ENCODE results near the gene FDCSP. TPM values are rescaled to one million over a fixed set of nuclear protein-coding genes. Genes with fewer than 3 reads are reported as not detected.

FDCSP gene
- total RNA-seq (2021; fragmentation: NEBNext Ultra II Directional; extraction: Animal tissue kit (Norgen Biotek cat#: 25700)) (not detected in 2 replicates), polyA plus RNA-seq (2011; rRNA removed) (not detected in 2 replicates), polyA minus RNA-seq (2011; rRNA and poly(A)+ RNA removed) (not detected in 2 replicates)
- not detected for polyA plus RNA-seq (2011; cell fraction: cytosol; rRNA removed)
- not detected for polyA plus RNA-seq (2011; cell fraction: nucleus; rRNA removed)
- not detected in 4 replicates for polyA plus RNA-seq (2012, experiment 1 of 2)
- polyA plus RNA-seq (2012, experiment 2 of 2): not detected
- polyA plus RNA-seq (2013, experiment 1 of 2): not detected
- not detected for polyA plus RNA-seq (2013, experiment 2 of 2)
- polyA minus RNA-seq (2011; cell fraction: cytosol; rRNA and poly(A)+ RNA removed): not detected
- not detected for polyA minus RNA-seq (2011; cell fraction: nucleus; rRNA and poly(A)+ RNA removed)
- long read RNA-seq, experiment 1: 0 reads
- long read RNA-seq, experiment 2: 0 reads

GRCh38 chr4:70225824-70226223 is at the start of gene FDCSP:
FDCSP (plus strand) TSS chr4:70226124; CDS start chr4:70231195, 5,071 bp downstream.
- H3K9ac ChIP-seq (replicated peaks in 1 of 4; ENCODE audit: extremely low read depth in 1 of 4, low read depth in 3 of 4, low read length in 3 of 4): no peak within 1 kb of the TSS
- H2BK12ac ChIP-seq (ENCODE audit: low read depth, low read length): no peak within 1 kb of the TSS
- no peak within 1 kb of the TSS for H2AK5ac ChIP-seq (ENCODE audit: low read depth, low read length)
- no peaks in the 10 kb centered on the region; the same call in 1 of the 2 replicates for H3K23me2 ChIP-seq (ENCODE audit: low read depth, low read length)
- ChIA-PET CTCF (ENCODE audit: partially characterized antibody) (no interaction called here), POLR2A (ENCODE audit: partially characterized antibody) (no interaction called here)
- H3K79me2 ChIP-seq (ENCODE audit: control insufficient read depth in 1 of 2, insufficient read depth in 2 of 2, low read length in 2 of 2): no peaks in the 10 kb centered on the region
- no peak within 1 kb of the TSS for H3K4ac ChIP-seq (replicated peaks; ENCODE audit: insufficient read length, low read depth, low read length)
- H3K27ac ChIP-seq (ENCODE audit: low read depth, low read length): no peak within 1 kb of the TSS
- no peak within 1 kb of the TSS for H3K4me2 ChIP-seq (ENCODE audit: insufficient read depth in 1 of 2, low read depth in 2 of 2, low read length in 2 of 2)
- no peak within 1 kb of the TSS for H4K8ac ChIP-seq (ENCODE audit: extremely low read depth, insufficient read depth, low read length)
- no peaks in the 10 kb centered on the region for H3K79me1 ChIP-seq (ENCODE audit: low read depth, low read length)
- TF ChIP-seq HDAC2 (IDR thresholded peaks at IDR 0.05; ENCODE audit: borderline replicate concordance in 1 of 2, low read depth in 2 of 2, low read length in 2 of 2): no peak
- no peak for TF ChIP-seq SAP30 (IDR thresholded peaks at IDR 0.05; ENCODE audit: insufficient read depth, insufficient replicate concordance, low read length)
- TF ChIP-seq RFX5 (IDR thresholded peaks at IDR 0.05; ENCODE audit: borderline replicate concordance, low read depth, low read length): no peak
- no peak for TF ChIP-seq RBBP5 (IDR thresholded peaks at IDR 0.05; ENCODE audit: borderline replicate concordance, low read depth, low read length)
- no peak for TF ChIP-seq TBP (IDR thresholded peaks at IDR 0.05; ENCODE audit: low read depth, low read length)
- no peaks in the 10 kb centered on the region for H3K27me3 ChIP-seq (replicated peaks in 1 of 4; ENCODE audit: control insufficient read depth in 3 of 4, extremely low read depth in 1 of 4, insufficient read depth in 3 of 4, low read length in 3 of 4)
- no peaks in the 10 kb centered on the region for H4K20me1 ChIP-seq (replicated peaks in 1 of 2; ENCODE audit: control insufficient read depth in 1 of 2, insufficient read depth in 2 of 2, low read length in 2 of 2)
- FAIRE-seq (no peak), DNase-seq (ENCODE audit: low read depth in 1 of 2, low spot score in 2 of 2) (no peak)
- H2BK15ac ChIP-seq (ENCODE audit: low read length): no peak within 1 kb of the TSS
- H3K23ac ChIP-seq (ENCODE audit: insufficient read length): no peak within 1 kb of the TSS
- no peak within 1 kb of the TSS for H4K5ac ChIP-seq (ENCODE audit: insufficient read length, low read depth, low read length)
- H3K36me3 ChIP-seq (ENCODE audit: control insufficient read depth in 2 of 4, insufficient read depth in 4 of 4, low read length in 3 of 4): no peaks in the 10 kb centered on the region
- 84% methylated on average over 2 of the region's 2 CpGs; no CpG with 5 or more reads in 1 of the 2 experiments for WGBS, 2 experiments (ENCODE audit: extremely low coverage in 1 of 2, insufficient coverage in 1 of 2, insufficient read length in 1 of 2, insufficient replicate concordance in 2 of 2, low coverage in 1 of 2, low lambda C conversion rate in 2 of 2, missing lambda C conversion rate in 1 of 2)
- H3K4me1 ChIP-seq (replicated peaks in 1 of 4; ENCODE audit: control insufficient read depth in 3 of 4, insufficient read depth in 4 of 4, low read length in 3 of 4): no peaks in the 10 kb centered on the region
- H3K4me3 ChIP-seq (ENCODE audit: extremely low read depth in 1 of 4, insufficient read depth in 2 of 4, low read depth in 3 of 4, low read length in 4 of 4): no peak within 1 kb of the TSS
- H2BK20ac ChIP-seq (ENCODE audit: low read length): no peak within 1 kb of the TSS
- H3K9me3 ChIP-seq (ENCODE audit: insufficient read depth in 2 of 2, low read depth in 1 of 2, low read length in 1 of 2): no peaks in the 10 kb centered on the region
- H3K14ac ChIP-seq (ENCODE audit: insufficient read length): no peak within 1 kb of the TSS
- H2AFZ ChIP-seq (ENCODE audit: low read length): no peak within 1 kb of the TSS
- no peak within 1 kb of the TSS for H2BK120ac ChIP-seq (replicated peaks; ENCODE audit: low read depth, low read length)
- H4K91ac ChIP-seq (replicated peaks; ENCODE audit: insufficient read length, low read length): no peak within 1 kb of the TSS
- no peak within 1 kb of the TSS for H3K18ac ChIP-seq (ENCODE audit: extremely low read depth, low read length)
- no peak within 1 kb of the TSS for H3K56ac ChIP-seq (replicated peaks; ENCODE audit: insufficient read length, low read depth, low read length)
- no peak within 1 kb of the TSS for H2BK5ac ChIP-seq (ENCODE audit: low read depth, low read length)
